Dedifferentiated amniotic fluid mesenchymal stem cell (primary cell): ENCODE data around the gene CLN6.

Experiments used
- DNase-seq: peaks from one replicate; pipeline ENCODE4 v3.0.0-alpha.2; 2016; ENCODE audit errors: extremely low spot score

CLN6 gene

DNA sequence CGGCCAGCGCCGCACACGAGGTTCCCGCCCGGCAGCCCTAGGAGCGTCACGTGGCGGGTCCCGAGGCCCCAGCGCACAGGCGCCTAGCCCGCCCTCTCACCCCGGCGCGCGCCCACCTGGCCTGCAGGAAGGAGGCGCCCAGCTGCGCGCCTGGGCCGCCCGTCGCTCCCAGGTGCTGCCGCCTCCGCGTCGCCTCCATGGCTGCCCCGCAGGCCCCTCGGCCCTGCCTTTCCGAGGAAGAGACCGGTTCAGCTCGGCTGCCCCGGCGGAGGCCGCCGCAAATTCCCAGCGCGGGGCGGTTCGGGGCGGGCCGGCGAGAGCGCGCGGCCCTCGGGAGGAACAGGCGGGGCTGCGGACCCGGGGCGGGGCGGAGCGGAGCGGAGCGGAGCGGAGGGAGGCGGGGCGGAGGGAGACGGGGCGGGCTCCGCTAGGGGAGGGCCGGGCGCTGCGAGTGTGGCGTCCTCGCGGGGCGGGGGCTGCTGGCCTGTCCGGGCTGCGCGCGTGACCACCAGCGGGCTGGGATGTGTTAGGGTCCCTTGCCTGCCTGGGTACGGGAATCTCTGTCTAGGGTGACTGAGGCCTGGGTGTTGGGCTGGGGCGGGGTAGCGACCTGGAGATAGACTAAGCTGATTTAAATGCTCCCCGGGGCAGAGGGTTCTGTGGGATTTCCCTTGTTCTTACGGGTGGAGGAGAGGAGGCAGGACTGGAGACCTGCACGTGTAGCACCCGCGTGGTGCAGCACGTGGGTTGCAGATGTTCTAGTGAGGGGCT lies at the start of gene CLN6:
Gene CLN6, minus strand, starts transcription at position 343 of the 771 bp plus-strand sequence. Its CDS starts 144 bp downstream, at position 199.
- DNase-seq, result peak; percentile 59

DNA sequence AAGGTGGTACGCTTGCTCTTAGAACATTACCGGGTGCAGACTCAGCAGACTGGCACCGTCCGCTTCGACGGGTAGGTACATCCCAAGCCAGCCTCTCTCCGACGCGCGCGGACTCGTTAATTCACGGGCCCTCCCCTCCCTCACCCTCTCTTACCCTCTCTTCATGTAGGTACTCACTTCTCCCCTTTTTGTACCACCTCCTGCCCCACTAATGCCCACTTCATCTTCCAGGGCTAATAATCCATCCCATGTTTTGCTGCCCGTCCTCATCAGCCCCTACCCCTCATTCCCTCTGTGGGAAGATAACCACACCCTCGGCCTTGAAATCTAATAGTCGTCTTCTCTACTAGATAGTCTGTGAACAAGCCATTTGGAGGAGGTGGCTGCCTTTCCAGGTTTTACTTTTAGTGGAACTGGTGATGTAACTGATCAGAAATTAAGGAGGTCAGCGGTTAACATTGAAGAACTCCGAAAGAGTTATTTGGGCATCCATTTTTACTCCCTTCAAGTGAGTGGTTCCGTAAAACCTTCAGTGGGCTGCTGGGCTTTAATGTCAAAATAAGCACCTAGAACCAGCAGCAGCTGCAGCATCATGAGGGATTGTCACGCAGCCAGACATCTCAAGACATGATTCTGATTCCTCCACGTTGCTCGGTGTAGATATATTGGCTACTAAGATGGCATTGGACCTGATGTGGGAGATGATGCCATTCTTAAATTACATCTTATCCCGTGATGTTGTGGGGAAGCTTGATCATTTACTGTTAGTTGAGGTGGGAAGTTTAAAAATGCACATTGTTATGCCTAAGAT lies 49.3 kb upstream of the CLN6 start:
- DNase-seq, result peak; percentile 46

DNA sequence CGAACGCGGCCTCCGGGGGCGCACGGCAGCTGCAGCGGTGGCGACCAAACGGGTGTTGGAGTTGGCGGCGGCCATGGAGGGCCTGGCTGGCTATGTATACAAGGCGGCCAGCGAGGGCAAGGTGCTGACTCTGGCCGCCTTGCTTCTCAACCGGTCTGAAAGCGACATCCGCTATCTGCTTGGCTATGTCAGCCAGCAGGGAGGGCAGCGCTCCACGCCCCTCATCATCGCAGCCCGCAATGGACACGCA lies 48.7 kb upstream of the CLN6 start:
- no peak for DNase-seq

DNA sequence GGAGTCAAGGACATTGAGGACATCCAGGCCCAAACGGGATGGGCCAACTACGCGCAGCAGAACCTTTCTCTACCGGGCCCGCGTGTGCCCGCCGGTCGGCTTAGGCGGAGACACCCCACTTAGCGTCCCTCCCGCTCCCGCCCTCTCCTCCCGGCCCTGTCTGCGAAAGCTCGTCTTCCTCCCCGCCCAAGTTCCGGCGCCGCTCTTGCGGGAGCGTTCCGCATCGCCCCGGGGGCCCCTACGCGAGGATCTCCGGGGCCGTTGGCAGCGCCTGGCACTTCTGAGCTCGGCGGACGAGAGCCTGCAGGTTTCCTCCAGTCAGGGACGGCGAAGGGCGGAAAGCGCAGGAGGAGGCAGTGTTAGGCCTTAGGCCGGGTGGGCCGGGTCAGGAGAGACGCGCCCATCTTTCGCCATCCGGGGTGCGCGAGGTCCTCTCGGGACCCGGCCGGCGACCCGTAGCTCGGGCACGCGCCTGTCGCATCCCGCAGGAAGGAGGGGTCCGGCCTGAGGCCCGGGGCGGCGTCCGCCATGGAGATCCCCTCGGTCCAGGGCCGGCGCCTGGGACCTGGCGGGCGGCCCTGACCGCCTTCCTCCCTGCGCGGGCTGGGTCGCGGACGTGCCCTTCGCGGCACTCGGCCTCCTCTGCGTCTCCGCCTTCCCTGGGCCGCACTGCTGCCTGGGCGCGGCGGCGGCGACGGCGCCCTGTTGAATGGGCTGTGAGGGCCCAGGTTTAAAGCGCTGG lies 48.2 kb upstream of the CLN6 start, which contains the start of gene FEM1B:
Gene FEM1B, plus strand, starts transcription at position 143 of the 742 bp plus-strand sequence. CDS start 673 bp downstream, outside the sequence.
- peak; percentile 93 for DNase-seq

DNA sequence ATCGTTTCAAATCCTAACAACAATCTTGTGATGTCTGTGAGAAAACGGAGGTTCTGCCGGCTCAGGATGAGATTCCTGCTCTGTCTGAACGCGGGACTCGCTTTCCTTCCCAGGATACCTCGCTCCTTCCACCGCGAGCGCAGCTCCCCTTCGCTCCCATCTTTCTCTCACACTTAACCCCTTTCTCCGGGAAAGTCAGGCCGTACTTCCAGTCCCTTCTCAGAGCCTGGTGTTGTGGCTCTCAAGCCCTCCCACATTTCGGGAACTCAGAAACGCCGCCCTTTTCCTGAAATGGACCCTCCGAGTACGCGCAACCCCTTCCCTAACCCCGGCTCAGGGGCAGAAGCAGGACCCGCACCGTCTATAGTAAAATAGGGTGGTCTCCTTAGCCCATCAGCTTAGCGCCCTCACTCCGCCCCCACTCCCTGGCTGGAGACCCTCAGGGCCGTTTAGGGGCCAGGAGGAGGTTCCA lies 47.6 kb upstream of the CLN6 start:
- DNase-seq, result no peak

DNA sequence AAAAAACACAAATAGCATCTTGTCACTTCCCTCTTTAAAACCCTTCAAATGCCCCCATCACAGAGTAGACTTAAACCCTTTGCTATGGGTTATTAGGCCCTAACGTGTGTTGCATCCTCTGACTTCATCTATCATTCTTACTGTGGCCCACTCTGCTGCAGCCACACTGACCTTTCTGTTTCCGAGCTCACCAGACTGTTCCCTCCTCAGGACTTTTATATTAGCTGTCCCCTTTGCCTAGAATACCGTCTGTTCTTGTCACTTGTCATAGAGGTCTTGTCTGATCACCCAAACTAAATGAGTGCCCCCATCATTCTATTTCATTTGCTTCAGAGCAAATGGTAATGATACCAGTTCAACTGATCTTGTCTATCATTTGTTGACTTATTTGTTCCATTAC lies 47.1 kb upstream of the CLN6 start:
- DNase-seq, result no peak

DNA sequence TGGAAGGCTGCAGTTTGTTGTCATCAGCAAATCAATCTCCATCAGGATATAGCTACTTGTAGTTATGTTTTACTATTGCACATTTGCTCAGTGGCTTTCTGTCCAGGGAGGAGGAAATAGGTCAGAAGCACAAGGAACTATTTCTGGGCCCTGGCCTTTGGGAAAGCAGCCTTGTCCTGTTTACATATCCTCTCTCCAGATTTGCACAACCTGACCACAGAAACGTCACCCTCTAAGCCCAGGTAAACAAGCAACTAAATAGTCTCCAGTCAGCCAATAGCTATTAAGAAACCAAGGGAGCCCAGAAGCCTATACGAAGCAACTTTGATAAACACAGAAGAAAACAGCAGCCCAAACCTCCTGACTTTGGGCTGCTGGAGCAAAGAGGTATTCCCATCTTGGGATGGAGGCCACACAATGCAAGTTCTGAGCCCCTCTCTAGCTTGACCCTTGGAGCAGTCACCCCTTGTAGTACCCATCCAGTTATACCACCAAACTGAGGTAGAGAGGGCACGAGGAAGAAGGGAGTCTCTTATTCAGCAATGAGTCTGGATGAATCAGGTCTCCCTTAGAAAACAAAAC lies 45.7 kb upstream of the CLN6 start:
- no peak for DNase-seq

DNA sequence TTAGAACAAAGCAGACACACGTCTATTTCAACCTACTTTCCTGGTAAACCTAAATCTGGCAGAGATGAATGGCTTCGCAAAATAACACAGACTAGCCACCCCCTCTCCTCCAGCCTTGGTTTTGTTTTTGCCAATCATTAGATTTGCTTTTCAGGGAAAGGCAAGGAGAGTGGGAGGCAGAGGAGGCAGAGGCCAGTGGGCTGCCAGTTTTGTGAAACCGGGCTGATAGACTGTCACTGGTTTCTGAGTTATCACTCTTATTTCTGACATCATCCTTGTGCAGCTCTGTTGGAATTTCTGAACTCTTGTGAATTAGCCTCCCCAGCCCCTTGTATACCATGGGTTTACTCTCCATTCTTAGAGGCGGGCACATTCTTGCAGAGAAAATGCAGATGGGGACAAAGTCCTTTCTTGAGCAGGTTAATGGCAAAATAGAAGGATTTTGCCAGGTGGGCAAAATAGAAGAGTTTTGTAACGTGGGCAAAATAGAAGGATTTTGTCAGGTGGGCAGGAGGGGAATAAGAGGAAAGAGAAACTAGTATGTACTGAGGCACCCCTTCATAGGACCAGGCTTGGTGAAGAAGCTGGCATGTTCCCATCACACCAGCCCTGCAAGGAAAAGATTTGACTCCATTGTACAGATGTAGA lies 44.8 kb upstream of the CLN6 start:
- DNase-seq, result no peak

DNA sequence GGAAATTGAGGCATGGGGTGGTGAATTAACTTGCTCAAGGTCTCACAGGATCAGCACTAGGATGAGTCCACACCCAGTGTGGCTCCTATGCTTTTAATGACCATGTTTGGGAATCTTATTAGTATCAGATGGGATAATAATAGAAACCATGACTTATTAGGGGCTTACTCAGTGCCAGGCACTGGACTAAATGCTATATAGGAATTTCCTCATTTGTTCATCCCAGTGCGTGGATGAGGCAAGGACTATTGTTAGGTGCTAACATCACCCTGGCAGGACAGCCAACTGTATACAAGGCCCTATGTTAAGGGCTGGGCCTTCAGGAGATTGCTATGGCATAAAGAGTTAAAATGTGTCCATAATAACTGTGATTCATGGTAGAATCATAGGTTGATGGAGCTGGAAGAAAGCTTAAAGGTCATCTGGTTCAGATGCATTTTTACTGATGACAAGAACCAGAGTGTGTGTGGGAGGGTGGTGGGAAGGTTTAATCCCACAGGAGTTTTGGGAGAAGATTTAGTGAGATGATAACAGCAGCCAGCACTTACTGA lies 43.3 kb upstream of the CLN6 start:
- no peak for DNase-seq

DNA sequence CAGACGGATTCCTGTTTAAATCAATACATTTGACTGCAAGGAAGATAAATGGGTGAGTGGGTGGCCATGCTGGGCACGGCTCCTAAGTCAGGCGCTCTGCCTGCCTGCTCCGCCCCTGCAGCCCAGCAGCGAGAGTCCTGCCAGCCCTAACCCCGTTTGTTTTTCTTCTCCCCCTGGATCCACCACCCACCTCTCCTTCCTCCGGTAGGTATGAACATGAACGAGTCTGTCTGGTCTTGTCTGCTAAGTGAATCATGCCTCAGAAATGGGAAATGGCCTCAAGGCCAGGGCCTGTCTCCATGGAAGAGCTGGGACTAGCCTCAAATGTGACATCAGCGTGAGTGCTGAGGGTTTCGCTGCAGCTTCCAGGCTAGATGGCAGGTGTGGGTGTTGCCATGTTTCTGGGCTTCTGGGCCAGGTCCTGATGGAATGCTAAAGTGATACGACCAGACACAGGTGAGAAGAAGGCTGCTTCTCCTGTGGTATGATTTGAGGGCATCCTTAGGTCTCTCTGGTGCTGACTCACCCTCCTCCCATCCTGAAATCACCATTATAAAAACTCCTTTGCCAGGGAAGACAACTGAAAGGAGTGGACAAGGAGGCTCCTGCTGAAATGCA lies 42.4 kb upstream of the CLN6 start:
- peak; percentile 52 for DNase-seq

DNA sequence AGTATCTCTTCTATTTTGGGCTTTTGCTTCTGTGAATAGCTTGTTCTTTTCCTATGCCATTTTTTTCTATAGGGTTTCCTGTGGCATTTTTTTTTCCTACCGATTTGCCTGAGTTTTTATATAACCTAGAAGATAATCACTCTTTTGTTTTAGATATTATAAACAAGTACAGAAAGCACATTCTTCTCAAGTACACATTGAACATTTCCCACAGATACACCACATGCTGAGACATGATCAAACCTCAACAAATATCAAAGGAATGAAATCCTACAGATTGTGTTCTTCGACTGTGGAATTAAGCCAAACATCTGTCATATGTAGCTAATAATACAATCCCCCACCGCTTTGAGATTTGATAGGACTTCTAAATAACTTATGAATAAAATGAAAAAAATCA lies 38.9 kb upstream of the CLN6 start:
- DNase-seq, result no peak

DNA sequence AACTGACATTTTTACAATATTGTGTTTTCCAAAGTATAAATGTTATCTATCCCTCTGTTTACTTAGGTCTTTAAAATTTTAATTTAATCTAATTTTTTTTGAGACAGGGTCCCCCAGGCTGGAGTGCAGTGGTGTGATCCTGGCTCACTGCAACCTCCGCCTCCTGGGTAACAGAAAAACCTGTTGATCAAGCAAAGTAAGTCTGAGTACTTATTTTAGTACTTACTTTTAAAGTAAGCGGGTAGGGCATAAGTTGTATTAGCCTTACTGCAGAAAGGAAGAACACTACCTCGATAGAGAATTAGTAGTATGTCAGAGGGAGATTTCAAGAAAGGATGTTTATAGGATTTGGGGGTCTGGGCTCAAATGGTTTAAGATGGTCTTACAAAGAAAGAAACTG lies 36.1 kb upstream of the CLN6 start:
- no peak for DNase-seq

DNA sequence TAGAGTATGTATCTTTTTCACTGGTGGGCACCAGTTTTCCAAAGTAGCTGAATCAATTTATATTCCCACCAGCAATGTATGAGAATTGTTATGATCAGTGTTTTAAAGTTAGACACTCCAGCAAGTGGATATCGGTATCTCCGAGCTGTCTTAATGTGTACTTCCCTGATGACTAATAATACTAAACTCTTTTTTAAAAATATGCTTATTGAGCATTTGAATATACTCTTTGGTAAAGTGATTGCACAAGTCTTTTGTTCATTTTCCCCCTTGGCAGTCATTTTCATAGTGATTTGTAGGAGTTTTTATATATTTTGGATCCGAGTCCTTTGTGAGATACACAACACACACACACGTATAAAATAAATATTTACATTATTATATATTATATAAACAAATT lies 35.6 kb upstream of the CLN6 start:
- DNase-seq, result no peak

DNA sequence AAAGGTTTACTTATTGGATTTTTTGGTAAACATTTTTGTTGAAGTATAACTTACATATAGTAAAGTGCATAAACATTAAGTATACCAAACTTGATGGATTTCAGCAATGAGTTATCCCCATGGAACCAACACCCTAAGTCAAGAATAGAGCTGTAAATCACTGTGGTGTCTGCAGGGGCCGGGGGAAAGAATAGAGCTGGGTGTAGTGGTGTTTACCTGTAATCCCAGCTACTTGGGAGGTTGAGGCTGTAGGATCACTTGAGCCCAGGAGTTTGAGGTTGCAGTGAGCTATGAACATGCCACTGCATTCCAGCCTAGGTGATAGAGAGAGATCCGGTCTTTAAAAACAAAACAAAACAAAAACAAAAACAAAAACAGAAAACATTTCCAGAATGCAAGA lies 34.8 kb upstream of the CLN6 start:
- DNase-seq, result no peak

DNA sequence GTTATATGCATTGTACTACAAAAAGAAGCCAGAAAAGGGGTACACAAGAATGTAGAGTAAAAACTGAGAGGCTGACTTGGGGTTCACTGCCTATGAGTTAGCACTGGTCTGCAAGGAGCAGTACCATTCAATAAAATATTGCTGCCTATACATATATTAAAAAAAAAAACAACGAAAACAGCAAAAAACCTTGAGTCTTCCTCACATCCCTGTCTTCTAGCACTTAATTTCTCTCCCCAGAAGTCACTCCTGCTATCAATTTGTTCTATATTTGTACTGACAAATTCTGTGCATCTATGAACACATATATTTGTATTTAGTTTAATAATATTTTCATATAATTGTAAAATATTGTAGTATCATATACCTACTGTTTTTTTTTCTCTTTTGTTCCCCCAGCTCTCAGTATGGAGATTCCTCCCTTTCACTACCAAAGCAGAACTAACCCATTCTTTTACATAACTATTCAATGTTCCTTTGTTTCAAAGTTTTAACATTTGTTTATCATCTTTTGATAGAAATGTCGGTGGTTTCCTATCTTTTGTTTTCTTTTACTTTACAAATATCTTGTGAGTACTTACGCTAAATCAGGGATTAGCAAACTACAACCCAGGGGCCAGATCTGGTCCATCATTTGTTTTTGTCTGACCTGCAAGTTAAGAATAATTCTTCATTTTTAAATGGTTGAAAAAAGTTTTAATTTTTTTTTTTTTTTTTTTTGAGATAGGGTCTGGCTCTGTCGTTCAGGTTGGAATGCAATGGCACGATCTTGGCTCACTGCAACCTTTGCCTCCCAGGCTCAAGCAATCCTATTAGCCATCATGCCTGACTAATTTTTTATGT lies 33.2 kb upstream of the CLN6 start:
- DNase-seq, result no peak

DNA sequence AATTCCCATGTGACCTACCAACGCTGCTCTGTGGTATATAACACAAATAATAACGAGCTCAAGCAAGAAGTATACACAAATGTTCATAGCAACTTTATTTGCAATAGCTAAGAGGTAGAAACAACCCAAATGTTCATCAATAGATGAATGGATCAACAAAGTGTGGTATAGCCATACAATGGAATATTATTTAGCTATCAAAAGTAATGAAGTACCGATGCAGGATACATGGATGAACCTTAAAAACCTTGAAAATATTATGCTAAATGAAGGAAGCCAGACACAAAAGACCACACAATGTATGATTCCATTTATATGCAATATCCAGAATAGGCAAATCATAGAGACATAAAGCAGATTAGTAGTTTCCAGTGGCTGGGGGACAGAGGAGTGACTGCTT lies 32.5 kb upstream of the CLN6 start:
- DNase-seq, result no peak

DNA sequence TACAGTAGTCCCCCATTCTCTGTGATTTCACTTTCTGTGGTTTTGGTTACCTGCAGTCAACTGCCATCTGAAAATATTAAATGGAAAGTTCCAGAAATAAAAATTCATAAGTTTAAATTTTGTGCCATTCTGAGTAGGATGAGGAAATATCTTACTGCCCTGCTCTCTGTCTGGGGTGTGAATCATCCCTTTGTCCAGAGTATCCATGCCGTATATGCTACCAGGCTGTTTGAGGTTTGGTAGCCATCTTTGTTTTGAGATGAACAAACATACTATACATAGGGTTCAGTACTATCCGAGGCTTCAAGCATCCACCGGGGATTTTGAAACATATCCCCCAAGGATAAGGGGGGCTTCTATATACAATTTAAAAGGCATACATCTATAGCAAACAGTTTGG lies 31.7 kb upstream of the CLN6 start:
- no peak for DNase-seq

DNA sequence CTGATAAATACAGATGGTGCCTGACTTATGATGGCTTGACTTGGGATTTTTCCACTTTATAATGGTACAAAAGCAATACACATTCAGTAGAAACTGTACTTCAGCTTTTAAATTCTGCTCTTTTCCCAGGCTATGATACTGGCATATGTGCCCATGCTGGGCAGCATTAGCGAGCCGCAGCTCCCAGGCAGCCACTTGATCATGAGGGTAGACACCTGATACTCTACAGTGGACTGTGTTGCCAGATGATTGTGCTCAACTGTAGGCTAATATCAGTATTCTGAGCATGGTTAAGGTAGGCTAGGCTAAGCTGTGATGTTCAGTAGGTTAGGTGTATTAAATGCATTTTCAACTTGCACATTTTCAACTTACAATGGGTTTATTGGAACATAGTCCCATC lies 30.4 kb upstream of the CLN6 start:
- DNase-seq, result no peak

DNA sequence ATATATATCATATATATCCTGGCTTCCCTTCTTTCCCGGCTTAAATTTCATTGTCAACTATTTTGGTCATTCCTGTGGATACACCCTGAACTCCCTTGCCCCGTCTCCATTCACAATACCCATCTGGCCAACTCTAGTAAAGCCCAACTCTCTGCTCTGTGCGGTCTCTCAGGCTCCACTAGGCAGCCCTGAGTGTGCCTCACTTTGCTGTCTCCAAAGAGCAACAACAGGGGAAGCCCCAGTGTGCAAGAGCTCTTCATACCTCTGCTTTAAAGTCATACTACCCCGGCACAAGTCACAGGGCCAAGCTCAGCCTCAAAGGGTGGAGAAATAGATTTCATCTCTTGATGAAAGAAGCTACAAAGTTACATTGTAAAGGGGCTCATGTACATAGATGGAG lies 29.2 kb upstream of the CLN6 start:
- no peak for DNase-seq
